ENCODE measurements around the gene GRHL1.
"Not testable (repeated sequence)": the region's sequence is repeated elsewhere in the genome, so short reads cannot be mapped to it uniquely, and the experiment has no call there.

Gene GRHL1

DNA sequence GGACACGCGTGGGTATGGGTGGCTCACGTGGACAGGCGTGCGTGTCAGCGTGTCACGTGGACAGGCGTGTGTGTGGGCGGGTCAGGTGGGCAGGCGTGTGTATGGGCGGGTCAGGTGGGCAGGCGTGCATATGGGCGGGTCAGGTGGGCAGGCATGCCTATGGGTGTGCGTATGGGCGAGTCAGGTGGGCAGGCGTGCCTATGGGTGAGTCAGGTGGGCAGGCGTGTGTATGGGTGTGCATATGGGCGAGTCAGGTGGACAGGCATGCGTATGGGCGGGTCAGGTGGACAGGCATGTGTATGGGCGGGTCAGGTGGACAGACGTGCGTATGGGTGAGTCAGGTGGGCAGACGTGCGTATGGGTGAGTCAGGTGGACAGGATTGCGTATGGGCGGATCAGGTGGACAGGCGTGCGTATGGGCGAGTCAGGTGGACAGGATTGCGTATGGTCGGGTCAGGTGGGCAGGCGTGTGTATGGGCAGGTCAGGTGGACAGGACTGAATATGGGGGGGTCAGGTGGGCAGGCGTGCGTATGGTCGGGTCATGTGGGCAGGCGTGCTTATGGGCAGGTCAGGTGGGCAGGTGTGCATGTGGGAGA is 61.0 kb downstream of the GRHL1 start:
- not testable (repeated sequence) for DNase-seq

DNA sequence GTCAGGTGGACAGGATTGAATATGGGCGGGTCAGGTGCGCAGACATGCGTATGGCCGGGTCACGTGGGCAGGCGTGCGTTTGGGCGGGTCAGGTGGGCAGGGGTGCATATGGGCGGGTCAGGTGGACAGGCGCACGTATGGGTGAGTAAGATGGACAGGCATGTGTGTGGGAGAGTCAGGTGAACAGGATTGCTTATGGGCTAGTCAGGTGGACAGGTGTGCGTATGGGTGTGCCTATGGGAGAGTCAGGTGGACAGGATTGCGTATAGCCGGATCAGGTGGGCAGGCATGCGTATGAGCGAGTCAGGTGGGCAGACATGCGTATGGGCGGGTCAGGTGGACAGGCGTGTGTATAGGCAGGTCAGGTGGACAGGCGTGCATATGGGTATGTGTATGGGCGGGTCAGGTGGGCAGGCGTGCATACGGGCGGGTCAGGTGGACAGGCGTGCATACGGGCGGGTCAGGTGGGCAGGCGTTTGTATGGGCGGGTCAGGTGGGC is 61.5 kb downstream of the GRHL1 start:
- DNase-seq, result no peak

DNA sequence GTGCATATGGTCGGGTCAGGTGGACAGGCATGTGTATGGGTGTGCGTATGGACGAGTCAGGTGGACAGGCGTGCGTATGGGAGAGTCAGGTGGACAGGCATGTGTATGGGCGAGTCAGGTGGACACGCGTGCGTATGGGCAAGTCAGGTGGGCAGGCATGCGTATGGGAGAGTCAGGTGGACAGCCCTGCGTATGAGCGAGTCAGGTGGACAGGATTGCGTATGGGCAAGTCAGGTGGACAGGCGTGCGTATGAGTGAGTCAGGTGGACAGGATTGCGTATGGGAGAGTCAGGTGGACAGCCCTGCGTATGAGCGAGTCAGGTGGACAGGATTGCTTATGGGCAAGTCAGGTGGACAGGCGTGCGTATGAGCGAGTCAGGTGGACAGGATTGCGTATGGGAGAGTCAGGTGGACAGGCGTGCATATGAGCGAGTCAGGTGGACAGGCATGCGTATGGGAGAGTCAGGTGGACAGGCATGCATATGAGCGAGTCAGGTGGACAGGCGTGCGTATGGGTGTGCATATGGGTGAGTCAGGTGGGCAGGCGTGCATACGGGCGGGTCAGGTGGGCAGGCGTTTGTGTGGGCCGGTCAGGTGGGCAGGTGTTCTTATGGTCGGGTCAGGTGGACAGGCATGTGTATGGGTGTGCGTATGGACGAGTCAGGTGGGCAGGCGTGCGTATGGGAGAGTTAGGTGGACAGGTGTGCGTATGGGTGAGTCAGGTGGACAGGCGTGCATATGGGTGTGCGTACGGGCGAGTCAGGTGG is 62.3 kb downstream of the GRHL1 start:
- DNase-seq, result not testable (repeated sequence)

DNA sequence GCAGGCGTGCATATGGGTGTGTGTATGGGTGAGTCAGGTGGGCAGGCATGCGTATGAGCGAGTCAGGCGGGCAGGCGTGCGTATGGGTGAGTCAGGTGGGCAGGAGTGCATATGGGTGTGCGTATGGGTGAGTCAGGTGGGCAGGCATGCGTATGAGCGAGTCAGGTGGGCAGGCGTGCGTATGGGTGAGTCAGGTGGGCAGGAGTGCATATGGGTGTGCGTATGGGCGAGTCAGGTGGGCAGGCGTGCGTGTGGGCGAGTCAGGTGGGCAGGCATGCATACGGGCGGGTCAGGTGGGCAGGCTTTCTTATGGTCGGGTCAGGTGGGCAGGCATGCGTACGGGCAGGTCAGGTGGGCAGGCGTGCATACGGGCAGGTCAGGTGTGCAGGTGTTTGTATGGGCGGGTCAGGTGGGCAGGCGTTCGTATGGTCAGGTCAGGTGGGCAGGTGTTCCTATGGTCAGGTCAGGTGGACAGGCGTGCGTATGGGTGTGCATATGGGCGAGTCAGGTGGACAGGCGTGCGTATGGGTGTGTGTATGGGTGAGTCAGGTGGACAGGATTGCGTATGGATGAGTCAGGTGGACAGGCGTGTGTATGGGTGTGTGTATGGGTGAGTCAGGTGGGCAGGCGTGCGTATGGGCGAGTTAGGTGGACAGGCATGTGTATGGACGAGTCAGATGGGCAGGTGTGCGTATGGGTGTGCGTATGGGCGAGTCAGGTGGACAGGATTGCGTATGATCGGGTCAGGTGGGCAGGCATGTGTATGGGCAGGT is 63.1 kb downstream of the GRHL1 start:
- no peak for DNase-seq

DNA sequence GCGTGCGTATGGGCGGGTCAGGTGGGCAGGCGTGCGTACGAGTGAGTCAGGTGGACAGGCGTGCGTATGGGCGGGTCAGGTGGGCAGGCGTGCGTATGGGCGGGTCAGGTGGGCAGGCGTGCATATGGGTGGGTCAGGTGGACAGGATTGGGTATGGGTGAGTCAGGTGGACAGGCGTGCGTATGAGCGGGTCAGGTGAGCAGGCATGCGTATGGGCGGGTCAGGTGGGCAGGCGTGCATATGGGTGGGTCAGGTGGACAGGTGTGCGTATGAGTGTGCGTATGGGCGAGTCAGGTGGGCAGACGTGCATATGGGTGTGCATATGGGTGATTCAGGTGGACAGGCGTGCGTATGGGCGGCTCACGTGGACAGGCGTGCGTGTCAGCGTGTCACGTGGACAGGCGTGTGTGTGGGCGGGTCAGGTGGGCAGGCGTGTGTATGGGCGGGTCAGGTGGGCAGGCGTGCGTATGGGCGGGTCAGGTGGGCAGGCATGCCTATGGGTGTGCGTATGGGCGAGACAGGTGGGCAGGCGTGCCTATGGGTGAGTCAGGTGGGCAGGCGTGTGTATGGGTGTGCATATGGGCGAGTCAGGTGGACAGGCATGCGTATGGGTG is 64.0 kb downstream of the GRHL1 start:
- DNase-seq, result not testable (repeated sequence)

DNA sequence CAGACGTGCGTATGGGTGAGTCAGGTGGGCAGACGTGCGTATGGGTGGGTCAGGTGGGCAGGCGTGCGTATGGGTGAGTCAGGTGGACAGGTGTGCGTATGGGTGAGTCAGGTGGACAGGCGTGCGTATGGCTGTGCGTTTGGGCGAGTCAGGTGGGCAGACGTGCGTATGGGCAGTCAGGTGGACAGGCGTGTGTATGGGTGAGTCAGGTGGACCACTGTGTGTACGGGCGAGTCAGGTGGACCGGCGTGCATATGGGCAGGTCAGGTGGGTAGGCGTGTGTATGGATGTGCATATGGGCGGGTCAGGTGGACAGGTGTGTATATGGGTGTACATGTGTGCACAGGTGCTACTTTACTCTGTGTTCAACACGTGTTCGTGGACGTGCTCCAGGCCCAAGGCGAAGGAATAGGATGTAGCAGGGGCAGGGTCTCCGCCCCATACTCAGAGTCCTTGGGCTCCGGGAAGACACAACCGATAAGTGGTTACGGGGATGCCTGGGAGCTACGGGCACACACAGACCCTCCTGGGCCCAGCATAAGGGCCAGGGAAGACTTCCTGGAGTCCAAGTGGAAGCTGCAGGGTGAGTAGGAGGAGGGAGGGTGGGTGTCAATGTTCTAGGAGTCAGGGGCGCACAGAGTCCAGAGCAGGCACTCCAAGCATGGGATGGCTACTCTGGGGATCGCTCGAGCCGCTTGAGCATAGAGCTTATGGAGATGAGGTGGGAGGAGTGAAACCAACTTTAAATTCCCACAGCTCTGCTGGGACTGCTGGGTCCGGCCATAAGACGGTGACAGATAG is 64.7 kb downstream of the GRHL1 start:
- DNase-seq, result no peak

DNA sequence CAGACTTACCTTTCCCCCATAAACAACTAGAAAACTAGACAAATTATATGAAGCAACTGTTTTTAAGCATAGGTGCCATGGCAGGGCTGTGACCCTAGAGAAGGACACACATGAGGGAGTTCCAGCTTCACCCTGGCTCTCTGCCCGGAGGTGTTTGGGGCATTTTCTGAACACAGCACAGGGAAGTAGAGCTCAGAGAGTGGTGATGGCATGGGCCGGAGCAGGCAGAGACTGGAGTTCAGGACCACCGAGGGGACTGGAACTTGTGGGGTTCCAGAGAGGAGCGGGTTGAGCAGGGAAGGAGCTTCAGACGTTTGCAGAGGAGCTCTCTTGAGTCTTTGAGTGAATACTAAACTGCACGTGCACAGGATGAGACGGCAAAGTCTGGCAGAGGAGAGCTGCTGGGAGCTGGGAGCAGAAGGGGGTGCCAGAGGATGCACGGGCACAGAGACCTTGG is 65.3 kb downstream of the GRHL1 start:
- DNase-seq, result no peak

DNA sequence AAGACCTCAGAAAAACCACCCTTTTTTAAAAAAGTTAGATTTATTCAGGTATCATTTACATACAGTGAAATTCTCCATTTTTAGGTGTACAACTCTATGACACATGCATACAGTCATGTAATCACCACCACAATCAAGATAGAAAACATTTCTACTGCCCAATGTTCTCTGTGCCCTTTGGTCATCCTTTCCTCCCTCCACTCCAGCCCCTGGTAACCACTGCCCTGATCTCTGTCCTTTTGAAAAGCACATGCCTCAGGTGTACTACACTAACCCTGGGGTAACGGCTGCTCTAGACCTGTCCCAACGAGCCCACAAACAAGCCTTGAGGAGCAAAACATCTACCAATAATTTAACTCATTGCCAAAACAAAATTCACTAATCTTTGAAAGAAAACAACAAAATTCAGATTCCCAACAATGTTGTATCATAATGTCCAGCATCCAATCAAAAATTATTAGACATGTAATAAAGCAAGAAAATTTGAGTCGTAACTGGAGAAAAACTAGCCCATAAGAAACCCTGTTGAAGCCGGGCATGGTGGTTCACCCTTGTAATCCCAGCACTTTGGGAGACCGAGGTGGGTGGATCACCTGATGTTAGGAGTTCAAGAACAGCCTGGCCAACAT is 65.9 kb downstream of the GRHL1 start:
- no peak for DNase-seq

DNA sequence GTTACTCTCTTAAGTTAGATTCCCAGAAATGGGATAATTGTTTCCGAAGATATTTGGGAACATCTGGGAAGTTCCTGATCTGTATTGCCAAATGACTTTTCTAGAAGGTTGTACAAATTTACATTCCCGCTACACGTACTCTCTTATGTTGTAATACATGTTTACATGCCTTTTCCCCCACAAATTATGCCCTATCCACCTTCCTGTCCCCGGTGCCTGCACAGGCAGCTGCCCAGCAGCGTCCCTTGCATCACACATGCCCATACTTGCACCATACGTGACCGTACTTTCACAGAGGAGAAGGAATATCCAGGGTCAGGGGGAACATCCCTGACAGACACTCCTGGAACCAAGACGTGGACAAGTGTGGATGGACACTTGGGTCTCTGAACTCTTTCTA is 67.7 kb downstream of the GRHL1 start:
- DNase-seq, result no peak

DNA sequence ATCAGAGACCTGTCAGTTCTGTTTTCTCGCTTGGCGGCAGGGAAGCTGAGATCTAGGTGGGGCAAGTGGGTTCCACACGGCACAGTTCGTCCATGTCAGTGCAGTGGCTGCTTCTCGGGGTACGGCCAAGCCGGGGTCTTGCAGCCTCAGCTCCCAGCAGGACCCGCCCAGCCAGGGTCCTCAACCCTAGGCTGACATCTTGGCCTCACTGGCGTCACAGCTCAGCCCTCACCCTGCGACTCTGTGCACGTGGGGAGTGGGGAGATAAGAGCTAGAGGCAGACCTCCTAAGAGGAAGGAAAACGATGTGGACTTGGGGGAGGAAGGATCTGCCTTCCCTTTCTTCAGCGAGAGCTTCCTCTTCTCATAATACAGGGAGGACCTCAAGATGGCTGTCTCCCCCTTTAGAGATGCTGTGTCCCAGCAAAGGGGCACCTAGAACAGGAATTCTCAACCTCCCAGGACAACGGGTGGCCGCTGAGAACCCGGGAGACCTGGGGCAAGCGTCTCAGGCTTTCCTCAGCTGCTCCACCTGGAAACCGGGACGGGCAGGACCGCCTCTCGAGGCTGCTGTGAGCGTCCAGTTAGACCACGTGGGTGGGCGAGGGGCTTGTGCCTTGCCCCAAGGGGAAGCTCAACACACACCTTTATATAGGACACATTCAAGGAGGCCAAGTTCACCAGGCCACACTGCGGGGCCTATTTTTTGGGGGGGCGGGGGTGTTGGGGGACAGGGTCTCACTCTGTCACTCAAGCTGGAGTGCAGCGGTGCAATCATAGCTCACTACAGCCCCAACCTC is 68.3 kb downstream of the GRHL1 start:
- no peak for DNase-seq

DNA sequence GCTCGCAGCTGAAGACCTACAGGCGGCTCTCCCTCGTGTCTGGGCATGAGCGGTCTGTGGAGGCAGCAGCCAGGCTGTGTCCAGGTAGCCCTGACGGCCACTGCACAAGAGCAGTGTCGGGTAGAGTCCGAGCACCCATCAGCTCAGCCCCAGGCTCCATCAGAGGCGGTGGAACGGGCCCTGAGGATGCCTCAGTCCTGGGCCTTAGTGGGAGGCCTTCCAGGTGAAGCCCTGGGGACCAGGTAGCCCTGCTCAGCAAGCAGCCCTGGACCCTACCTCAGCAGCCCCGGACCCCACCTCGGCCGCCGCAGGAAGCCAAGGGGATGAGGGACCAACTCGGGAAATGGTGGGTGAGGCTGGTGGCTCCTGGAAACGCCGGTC is 70.5 kb downstream of the GRHL1 start:
- DNase-seq, result no peak

DNA sequence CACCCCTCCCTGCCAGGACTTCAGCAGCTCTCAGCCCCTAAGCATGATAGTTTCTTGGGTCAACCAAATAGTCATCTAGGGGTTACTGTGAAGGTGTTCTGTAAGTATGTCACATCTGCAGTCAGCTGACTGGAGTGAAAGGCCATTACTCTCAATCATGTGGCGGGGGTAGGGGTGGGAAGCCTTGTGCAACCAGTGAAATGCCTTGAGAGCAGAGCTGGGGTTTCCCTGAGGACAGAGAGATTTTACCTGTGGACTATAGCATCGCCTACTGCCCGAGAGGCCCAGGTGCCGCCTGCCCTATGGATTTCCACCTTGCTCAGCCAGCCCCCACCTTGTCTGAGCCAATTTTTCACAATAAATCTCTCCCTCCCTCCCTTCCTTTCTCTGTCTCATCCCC is 71.0 kb downstream of the GRHL1 start:
- DNase-seq, result no peak

DNA sequence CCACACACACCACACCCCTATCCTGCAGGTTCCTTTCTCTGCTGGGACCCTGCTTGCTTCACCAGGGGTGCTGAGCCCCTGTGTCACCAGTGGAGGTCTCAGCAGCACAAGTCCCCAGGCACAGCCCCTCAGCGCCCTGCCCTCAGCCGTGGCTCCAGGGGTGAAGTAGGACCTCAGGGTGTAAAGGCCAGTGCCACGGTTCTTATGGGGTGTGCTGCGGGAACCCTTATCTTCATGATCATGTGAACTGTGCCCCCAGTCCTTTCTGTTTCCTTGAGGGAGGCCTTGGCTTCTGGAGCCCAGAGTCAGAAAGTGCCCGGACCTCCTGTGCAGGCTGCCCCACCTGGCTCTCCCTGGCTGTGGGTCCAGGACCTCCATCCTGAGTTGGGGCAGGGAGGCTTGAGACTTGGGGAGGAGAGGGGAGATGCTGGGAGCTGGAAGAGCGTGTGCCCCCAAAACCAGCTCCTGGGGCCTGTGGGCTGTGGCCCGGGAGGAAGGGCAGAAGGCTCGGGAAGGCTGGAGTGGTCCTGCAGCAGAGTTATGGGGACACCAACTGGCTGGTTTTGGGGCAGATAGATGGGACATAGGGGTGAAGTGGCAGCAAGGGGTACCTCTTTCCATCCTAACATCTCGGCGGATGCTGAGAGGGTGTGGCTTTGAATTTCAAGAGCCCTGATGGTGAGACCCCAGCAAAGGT is 71.6 kb downstream of the GRHL1 start:
- DNase-seq, result no peak

DNA sequence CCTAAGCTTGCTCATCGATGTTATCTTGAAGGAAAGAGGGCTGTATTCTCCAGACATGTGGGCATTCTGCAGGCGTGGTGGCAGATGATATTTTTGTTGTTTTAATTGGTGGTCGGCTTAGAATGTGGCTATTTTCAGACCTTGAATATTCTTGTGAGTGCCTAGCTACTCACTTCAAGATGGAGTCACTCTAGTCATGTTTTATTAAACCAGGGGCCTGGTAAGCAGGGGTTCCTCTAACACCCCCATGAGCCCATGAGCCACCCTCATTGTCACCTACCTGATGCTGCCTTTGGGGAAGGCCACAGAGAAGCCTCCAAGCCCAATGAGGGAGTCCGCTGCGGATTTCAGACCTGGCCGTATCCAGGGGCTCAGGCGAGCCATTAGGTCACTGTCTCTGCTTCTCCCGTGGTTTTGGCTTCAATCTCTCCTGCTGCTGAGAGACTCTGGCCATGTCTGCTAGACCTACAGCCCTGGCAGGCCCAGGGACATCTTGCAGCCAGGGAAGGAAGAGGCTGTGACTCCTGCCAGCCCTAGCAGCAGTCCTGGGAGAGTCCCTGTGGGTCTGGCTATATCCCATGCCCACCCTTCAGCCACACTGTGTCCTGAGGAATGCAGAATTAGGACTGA is 75.6 kb downstream of the GRHL1 start:
- no peak for DNase-seq

DNA sequence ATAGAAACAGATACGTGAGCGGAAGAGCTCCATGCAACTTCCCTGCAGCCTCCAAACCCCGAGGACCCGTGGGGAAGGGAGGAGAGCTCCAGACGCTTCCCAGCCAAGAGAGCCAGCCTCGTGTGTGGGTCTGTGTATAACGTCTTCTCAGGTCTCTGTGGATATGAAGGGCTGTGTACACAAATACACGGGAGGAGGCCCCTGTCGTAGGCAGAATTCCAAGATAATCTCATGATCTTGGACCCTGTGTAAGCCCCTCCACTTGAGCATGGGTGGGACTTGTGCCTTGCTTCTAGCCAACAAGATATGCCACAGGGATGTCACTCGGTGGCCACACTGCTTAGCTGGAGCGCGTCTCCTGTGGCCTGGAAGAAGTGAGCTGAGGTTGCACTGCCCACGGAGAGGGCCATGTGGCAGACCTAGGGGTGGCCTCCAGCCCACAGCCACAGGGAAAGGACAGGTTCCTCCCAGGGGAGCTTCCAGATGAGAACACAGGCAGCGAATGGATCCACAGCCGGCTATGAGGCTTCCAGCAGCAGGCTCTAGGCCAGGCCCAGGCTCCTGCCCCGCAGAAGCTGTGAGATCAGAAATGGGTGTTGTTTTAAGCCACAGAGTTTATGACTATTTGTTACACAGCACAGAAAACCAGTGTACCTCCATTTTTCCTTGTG is 76.3 kb downstream of the GRHL1 start:
- DNase-seq, result no peak

DNA sequence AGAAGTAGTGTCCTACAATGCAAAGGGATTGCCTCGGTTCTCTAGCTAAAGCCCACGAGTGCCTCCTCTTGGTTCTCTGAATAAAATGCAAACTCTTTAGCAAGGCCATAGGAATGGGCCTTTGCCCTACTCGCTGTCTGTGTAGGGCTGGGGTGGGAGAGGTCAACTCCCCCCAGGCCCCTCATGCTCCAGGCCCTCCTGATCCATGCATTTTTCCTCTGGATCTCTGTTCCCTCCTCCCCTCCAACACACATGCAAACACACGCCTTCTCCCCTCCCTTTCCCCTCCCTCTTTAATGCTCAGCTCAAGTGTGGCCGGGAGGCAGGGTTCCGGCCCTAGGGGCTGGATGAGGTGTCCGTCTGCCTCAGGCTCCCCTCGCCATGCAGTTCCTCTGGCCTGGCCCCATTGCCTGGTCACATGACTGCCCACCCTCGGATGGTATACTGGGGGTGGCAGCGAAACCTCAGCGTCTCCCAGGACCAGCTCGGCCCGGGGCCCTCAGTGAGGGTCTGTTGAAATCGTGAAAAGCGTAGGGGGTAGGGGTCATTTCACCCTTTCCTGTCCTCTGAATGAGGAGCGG is 77.0 kb downstream of the GRHL1 start:
- DNase-seq, result no peak

DNA sequence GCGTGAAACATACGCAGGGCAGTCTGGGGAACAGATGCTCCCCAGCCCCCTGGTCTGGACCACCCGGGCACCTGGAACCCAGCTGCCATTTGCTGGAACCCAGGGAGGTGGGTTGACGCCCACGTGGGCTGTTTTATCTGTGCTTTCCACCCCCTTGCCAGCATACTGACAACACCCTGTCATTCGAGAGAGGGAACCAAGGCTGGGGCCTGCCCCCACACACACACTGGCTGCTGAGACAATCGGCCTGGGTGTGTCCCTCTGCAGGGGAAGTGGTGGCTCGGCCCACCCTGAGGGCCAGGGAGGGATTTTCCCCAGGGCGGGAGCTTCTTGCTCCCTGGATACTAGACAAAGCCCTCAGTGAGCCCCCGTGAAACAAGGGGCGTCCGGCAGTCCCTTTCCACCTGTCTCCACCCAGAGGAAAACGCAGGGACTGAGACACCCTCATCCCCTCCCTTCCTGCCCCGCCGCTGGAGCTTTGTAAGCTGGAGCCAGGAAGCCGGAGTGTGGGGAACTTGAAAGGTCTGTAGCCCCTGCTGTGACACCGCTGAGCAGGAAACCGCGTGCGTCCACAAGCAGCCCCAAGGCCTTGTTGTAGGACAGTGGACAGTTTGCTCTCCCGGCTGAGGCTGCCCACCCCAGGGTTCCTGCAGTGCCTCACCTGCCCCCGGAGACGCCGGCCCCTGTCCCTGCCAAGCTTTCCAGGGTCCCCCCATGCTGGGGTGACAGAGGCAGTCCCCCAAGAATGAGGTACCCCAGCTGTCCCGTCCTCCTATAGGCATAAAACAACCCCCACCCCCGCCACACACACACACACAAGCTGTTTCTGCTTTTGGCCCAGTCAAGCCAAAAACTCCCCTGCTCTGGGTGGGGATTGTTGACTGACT is 77.7 kb downstream of the GRHL1 start:
- peak; percentile 38 for DNase-seq

DNA sequence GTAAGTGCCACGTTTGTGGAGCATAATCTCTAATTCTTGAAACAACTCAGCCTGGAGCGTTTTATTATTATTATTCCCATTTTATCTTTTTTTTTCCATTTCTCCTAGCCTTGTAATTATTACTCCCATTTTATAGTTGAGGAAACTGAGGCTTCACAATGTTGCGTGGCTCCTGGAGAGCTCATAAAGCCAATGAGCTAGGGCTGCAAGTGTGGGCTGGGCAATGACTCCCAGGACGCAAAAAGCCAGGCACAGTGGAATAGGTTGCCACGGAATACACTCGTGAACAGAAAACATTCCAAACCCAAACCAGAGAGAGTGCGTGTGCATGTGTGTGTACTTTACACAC is 78.4 kb downstream of the GRHL1 start:
- no peak for DNase-seq

Measured in NCI-H345 (cell line).